HEK293T (cell line): Measurements from ENCODE around the gene TMEM35A.

Experiments used
- BHLHE40 ChIP-seq: fragments of 450-650 bp; IDR thresholded peaks from 2 replicates; pipeline ENCODE4 v1.6.1; 2016; ENCODE audit warnings: mild to moderate bottlenecking, moderate library complexity, borderline replicate concordance
- CTBP1 ChIP-seq: fragments of 450-650 bp; IDR thresholded peaks from 2 replicates; pipeline ENCODE4 v1.6.1; 2016; ENCODE audit warnings: borderline replicate concordance
- ELF4 ChIP-seq: fragments of 450-650 bp; IDR thresholded peaks from 2 replicates; pipeline ENCODE4 v1.6.1; 2017; ENCODE audit warnings: antibody characterized with exemption
- FOXA1 ChIP-seq: fragments of 450-650 bp; IDR thresholded peaks from 2 replicates; pipeline ENCODE4 v1.6.1; 2016; ENCODE audit warnings: mild to moderate bottlenecking
- FOXK2 ChIP-seq: fragments of 450-650 bp; IDR thresholded peaks from 2 replicates; pipeline ENCODE4 v1.6.1; 2016; ENCODE audit warnings: mild to moderate bottlenecking
- L3MBTL2 ChIP-seq: fragments of 450-650 bp; conservative IDR thresholded peaks from 2 replicates; pipeline ENCODE4 v1.6.1; 2016; ENCODE audit warnings: mild to moderate bottlenecking
- SP1 ChIP-seq: fragments of 450-650 bp; IDR thresholded peaks from 2 replicates; pipeline ENCODE4 v1.6.1; 2017
- SUZ12 ChIP-seq: fragments of 450-650 bp; IDR thresholded peaks from 2 replicates; pipeline ENCODE4 v1.6.1; 2016; ENCODE audit warnings: mild to moderate bottlenecking
- TARDBP ChIP-seq: fragments of 450-650 bp; IDR thresholded peaks from 2 replicates; pipeline ENCODE4 v1.6.1; 2016
- ZNF384 ChIP-seq: fragments of 450-650 bp; IDR thresholded peaks from 2 replicates; pipeline ENCODE4 v1.6.1; 2016

DNA sequence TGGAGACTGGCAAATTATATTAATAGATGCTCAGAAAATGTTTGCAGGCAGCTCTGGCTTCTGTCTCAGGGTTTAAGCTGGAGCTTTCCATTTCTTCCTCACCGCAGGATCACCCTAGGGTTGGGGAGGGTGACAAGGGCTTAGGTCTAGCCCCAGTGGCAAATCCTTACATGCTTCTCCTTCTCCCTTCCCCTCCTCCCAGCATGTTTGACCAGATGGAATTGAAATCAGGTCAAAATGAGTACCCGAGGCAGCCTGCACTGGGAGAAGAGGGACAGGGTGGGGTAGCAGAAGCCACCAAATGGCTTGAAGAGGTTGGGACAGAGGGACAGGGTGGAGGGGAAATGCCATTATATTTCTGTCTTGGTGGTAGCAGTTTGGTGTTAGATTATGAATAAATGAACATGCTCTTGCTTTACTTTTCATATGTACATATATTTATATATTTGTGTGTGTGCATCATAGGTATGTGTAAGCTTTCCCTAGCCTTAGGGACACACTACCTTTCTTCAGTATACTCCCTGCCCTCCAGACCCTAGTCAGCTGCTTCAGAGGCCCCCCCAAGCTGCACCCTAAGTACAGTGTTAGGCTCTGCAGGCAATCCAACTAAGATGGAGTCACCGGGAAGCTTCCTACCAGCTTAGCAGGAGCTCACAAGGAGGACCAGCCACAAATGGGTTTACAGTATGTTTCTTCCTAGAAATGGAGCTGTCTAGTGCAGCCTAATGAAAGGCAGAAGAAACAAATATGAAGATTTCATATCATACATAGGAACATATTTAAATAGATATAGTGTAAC is 1.8 kb downstream of the TMEM35A start:
- TF ChIP-seq FOXK2 (no peak), BHLHE40 (no peak), SUZ12 (no peak), SP1 (no peak), TARDBP (no peak), ELF4 (no peak), CTBP1 (no peak), L3MBTL2 (no peak), FOXA1 (no peak), ZNF384 (no peak)
